GM12892 (cell line): ENCODE results near the gene CYP1A2.

ENCODE experiments used
- POLR2A ChIP-seq: IDR thresholded peaks from 2 replicates; pipeline ENCODE4 v1.6.1; 2011; ENCODE audit warnings: low read depth, low read length, control low read depth
- TAF1 ChIP-seq: IDR thresholded peaks from 2 replicates; pipeline ENCODE4 v1.6.1; 2011; ENCODE audit warnings: low read depth, mild to moderate bottlenecking, control low read depth, low read length, borderline replicate concordance

- TF ChIP-seq POLR2A (0 out of 2 replicates have a peak, but pooled peaks have one; percentile 9), TAF1 (no peak)
Observed at GRCh38 chr15:74782259-74783071, 33.8 kb downstream of the CYP1A2 start.
